SU-DHL-6 (cell line): ENCODE data around the gene KRT73.

Experiments
- H2AFZ ChIP-seq: fragments of 200-600 bp; sonication (generic); 2 replicates; pipeline ENCODE4 v1.6.1; 2014; ENCODE audit warnings: low read depth, mild to moderate bottlenecking, moderate library complexity, mixed read lengths, antibody characterized with exemption, low read length; ENCODE audit not compliant: severe bottlenecking
- H3F3A ChIP-seq: fragments of 200-600 bp; shearing (Covaris generic); 2 replicates; pipeline ENCODE4 v1.6.0; 2016; ENCODE audit warnings: antibody characterized with exemption, mild to moderate bottlenecking; ENCODE audit not compliant: insufficient read depth
- H3K27ac ChIP-seq: fragments of 200-600 bp; sonication (generic); 2 replicates; pipeline ENCODE4 v1.5.1; 2016; ENCODE audit warnings: low read depth, mild to moderate bottlenecking, low read length, moderate library complexity, mixed read lengths
- H3K27me3 ChIP-seq: fragments of 200-600 bp; sonication (generic), shearing (Covaris generic); 2 replicates; pipeline ENCODE4 v1.6.0; 2014; ENCODE audit warnings: mild to moderate bottlenecking, low read length
- H3K36me3 ChIP-seq: fragments of 200-600 bp; sonication (generic); 2 replicates; pipeline ENCODE4 v1.6.1; 2014; ENCODE audit warnings: mild to moderate bottlenecking, low read length, mixed read lengths
- H3K4me2 ChIP-seq: fragments of 300-600, 200-600 bp; shearing (Covaris generic), sonication (generic); 2 replicates; pipeline ENCODE4 v1.6.0; 2014; ENCODE audit warnings: low read length, low read depth, mild to moderate bottlenecking; ENCODE audit not compliant: poor library complexity, severe bottlenecking
- H3K4me3 ChIP-seq: fragments of 200-600 bp; sonication (generic); 2 replicates; pipeline ENCODE4 v1.5.1; 2014; ENCODE audit warnings: antibody characterized with exemption, low read length, mild to moderate bottlenecking, mixed read lengths; ENCODE audit not compliant: insufficient read depth, poor library complexity, severe bottlenecking
- H3K79me2 ChIP-seq: fragments of 200-600 bp; sonication (generic); 2 replicates; pipeline ENCODE4 v1.6.1; 2014; ENCODE audit warnings: mild to moderate bottlenecking, low read length, moderate library complexity; ENCODE audit not compliant: insufficient read depth
- H3K9ac ChIP-seq: fragments of 200-600 bp; sonication (generic); 2 replicates; pipeline ENCODE4 v1.7.0; 2014; ENCODE audit warnings: mild to moderate bottlenecking, low read length
- H3K9me2 ChIP-seq: fragments of 200-600 bp; sonication (generic); replicated peaks from 2 replicates; pipeline ENCODE4 v1.6.1; 2014; ENCODE audit warnings: low read length; ENCODE audit not compliant: insufficient read depth
- H3K9me3 ChIP-seq: fragments of 200-600 bp; sonication (generic); 2 replicates; pipeline ENCODE4 v1.6.1; 2014; ENCODE audit warnings: low read length, mixed read lengths; ENCODE audit not compliant: insufficient read depth
- H4K20me1 ChIP-seq: fragments of 200-600 bp; sonication (generic); 2 replicates; pipeline ENCODE4 v1.6.1; 2014; ENCODE audit warnings: low read depth, mild to moderate bottlenecking, antibody characterized with exemption, low read length, moderate library complexity, mixed read lengths
- CTCF ChIP-seq: fragments of 200-600 bp; sonication (generic); IDR thresholded peaks from one replicate; pipeline ENCODE4 v1.5.1; 2017; ENCODE audit warnings: antibody characterized with exemption, mild to moderate bottlenecking, low read length, moderate library complexity; ENCODE audit not compliant: insufficient read depth, poor library complexity, severe bottlenecking
- EZH2phosphoT487 ChIP-seq: fragments of 200-600 bp; sonication (generic), shearing (Covaris generic); conservative IDR thresholded peaks from 2 replicates; pipeline ENCODE4 v1.6.1; 2018; ENCODE audit warnings: mild to moderate bottlenecking, antibody characterized with exemption, low read length, moderate library complexity, mixed read lengths

The KRT73 gene

GRCh38 chr12:52641468-52641867 lies 23.1 kb upstream of the KRT73 start:
- Histone ChIP-seq H3K27ac (no peak overlapping the region), H3K9me3 (no peaks in the 10 kb centered on the region), H2AFZ (no peak overlapping the region), H3K27me3 (no peaks in the 10 kb centered on the region), H3K9me2 (no peaks in the 10 kb centered on the region), H3K36me3 (no peaks in the 10 kb centered on the region), H3K4me2 (no peak overlapping the region), H4K20me1 (no peaks in the 10 kb centered on the region), H3K9ac (no peak overlapping the region), H3K79me2 (no peaks in the 10 kb centered on the region), H3K4me3 (no peak overlapping the region), H3F3A (no peaks in the 10 kb centered on the region)
- TF ChIP-seq EZH2phosphoT487 (no peak), CTCF (no peak)

DNA sequence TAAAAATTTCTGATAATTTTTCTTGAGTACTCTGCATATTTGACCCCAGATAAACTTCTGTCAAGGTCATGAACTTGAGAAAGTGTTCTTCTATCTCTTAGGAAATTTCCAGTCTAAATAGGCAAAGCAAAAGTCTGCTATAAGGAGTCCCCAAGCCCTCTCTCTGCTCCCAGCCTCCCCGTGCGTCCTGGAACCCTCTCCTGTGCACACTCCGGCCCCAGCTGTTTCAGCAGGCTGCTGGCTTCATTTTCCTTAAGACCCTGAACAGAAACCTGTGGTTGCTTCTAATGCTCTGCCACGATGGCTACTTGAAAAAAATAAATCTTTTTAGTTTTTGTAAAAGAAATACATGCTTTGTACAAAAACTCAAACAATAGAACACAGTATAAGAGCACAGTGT lies 18.9 kb upstream of the KRT73 start:
- no peaks in the 10 kb centered on the region for H3K79me2 ChIP-seq
- H3K27me3 ChIP-seq, result no peaks in the 10 kb centered on the region
- no peak overlapping the region for H3K9ac ChIP-seq
- no peaks in the 10 kb centered on the region for H3K9me2 ChIP-seq
- no peaks in the 10 kb centered on the region for H3K9me3 ChIP-seq
- no peak overlapping the region for H3K4me2 ChIP-seq
- H2AFZ ChIP-seq, result no peak overlapping the region
- H3K27ac ChIP-seq, result no peak overlapping the region
- TF ChIP-seq CTCF, result no peak
- no peak for TF ChIP-seq EZH2phosphoT487
- no peaks in the 10 kb centered on the region for H3K36me3 ChIP-seq
- H3K4me3 ChIP-seq, result no peak overlapping the region
- H4K20me1 ChIP-seq, result no peaks in the 10 kb centered on the region
- no peaks in the 10 kb centered on the region for H3F3A ChIP-seq

DNA sequence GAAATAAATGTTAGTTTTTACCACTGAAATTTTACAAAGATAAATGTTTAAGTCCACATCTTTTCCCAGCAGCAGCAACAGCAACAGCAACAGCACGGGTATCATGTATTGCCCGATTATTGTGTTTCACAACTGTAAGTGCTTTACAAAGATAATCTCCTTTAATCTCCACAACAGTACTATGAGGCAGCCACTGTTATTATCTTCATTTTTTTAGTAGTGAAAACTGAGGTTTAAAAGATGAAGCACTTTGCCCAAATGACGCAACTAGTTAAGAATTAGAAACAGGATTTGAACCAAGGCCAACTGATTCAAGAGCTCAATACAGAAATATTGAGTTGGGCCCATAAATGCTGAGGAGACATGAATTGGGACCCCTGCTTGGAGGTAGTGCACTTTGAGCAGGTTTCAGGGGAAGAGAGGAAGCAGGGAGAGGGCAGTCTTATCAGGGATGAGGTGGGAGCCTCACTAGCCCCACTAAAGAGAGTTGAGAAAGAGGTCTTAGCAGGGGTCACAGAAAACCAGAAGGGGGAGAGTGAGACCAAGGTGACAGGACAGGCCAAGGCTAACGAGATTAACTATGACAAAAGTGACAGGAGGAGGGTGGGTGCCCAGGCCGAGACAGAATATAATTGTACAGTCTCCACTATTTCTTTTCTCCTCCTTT lies 18.4 kb upstream of the KRT73 start:
- no peaks in the 10 kb centered on the region for H3K9me3 ChIP-seq
- no peak overlapping the region for H3K9ac ChIP-seq
- H3K36me3 ChIP-seq, result no peaks in the 10 kb centered on the region
- no peaks in the 10 kb centered on the region for H3K79me2 ChIP-seq
- no peak overlapping the region for H3K27ac ChIP-seq
- H2AFZ ChIP-seq, result no peak overlapping the region
- H3K9me2 ChIP-seq, result no peaks in the 10 kb centered on the region
- no peaks in the 10 kb centered on the region for H3K27me3 ChIP-seq
- H4K20me1 ChIP-seq, result no peaks in the 10 kb centered on the region
- no peak for TF ChIP-seq CTCF
- no peak for TF ChIP-seq EZH2phosphoT487
- H3K4me2 ChIP-seq, result no peak overlapping the region
- no peaks in the 10 kb centered on the region for H3F3A ChIP-seq
- no peak overlapping the region for H3K4me3 ChIP-seq
